Measurements from ENCODE around the gene MAGEA9.
"Not testable (repeated sequence)": the region's sequence is repeated elsewhere in the genome, so short reads cannot be mapped to it uniquely, and the experiment has no call there.

Gene MAGEA9, protein sequence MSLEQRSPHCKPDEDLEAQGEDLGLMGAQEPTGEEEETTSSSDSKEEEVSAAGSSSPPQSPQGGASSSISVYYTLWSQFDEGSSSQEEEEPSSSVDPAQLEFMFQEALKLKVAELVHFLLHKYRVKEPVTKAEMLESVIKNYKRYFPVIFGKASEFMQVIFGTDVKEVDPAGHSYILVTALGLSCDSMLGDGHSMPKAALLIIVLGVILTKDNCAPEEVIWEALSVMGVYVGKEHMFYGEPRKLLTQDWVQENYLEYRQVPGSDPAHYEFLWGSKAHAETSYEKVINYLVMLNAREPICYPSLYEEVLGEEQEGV

DNA sequence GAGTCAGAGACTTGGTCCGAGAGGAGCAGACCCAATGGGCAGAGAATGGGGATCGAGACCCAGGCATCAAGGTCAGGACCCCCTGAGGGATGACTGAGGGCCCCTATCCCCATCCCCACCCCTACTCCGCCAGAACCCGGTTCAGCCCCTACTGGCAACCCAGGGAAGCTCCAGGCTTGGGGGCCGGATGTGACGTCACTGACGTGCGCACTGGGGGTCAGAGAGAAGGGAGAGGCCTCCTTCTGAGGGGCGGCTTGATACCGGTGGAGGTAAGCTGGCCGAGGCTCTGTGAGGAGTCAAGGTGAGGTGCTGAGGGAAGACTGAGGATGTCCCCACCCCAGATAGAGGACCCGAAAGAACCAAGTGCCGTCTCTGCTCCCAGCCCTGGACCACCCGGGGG lies at the start of gene MAGEA9:
Gene MAGEA9 (plus strand): TSS at position 204 of the 400 bp plus-strand sequence. CDS start 4,281 bp downstream, outside the sequence.
- no CpG with 5 or more reads among the region's 14 CpGs for WGBS (ENCODE audit: insufficient coverage, insufficient read length)
- H3K9me3 ChIP-seq (ENCODE audit: control insufficient read depth, insufficient read depth, low read length); H3K4me1 ChIP-seq (ENCODE audit: control insufficient read depth, insufficient read depth, low read length); DNase-seq (ENCODE audit: low read depth, low spot score); H3K27ac ChIP-seq (ENCODE audit: low read length); H3K36me3 ChIP-seq (ENCODE audit: control insufficient read depth, insufficient read depth, low read length); H3K27me3 ChIP-seq (ENCODE audit: control insufficient read depth, insufficient read depth, low read length); H3K4me3 ChIP-seq (ENCODE audit: low read length): not testable (repeated sequence)

- not testable (repeated sequence) for H3K27me3 ChIP-seq (ENCODE audit: control insufficient read depth, insufficient read depth, low read length); H3K27ac ChIP-seq (ENCODE audit: low read length); H3K9me3 ChIP-seq (ENCODE audit: control insufficient read depth, insufficient read depth, low read length); DNase-seq (ENCODE audit: low read depth, low spot score); H3K36me3 ChIP-seq (ENCODE audit: control insufficient read depth, insufficient read depth, low read length); H3K4me1 ChIP-seq (ENCODE audit: control insufficient read depth, insufficient read depth, low read length); H3K4me3 ChIP-seq (ENCODE audit: low read length)
- no CpG with 5 or more reads among the region's 6 CpGs for WGBS (ENCODE audit: insufficient coverage, insufficient read length)
Measured at GRCh38 chrX:149742269-149742668, 39.5 kb upstream of the MAGEA9 start.

GRCh38 chrX:149746390-149747007 lies 35.2 kb upstream of the MAGEA9 start:
- not testable (repeated sequence) for DNase-seq (ENCODE audit: low read depth, low spot score); H3K27me3 ChIP-seq (ENCODE audit: control insufficient read depth, insufficient read depth, low read length); H3K27ac ChIP-seq (ENCODE audit: low read length); H3K36me3 ChIP-seq (ENCODE audit: control insufficient read depth, insufficient read depth, low read length); H3K4me3 ChIP-seq (ENCODE audit: low read length); H3K9me3 ChIP-seq (ENCODE audit: control insufficient read depth, insufficient read depth, low read length); H3K4me1 ChIP-seq (ENCODE audit: control insufficient read depth, insufficient read depth, low read length)
- no CpG with 5 or more reads among the region's 6 CpGs for WGBS (ENCODE audit: insufficient coverage, insufficient read length)

GRCh38 chrX:149757206-149758067 lies 24.3 kb upstream of the MAGEA9 start:
- WGBS (ENCODE audit: insufficient coverage, insufficient read length), result no CpG with 5 or more reads among the region's 8 CpGs
- Histone ChIP-seq H3K4me1 (ENCODE audit: control insufficient read depth, insufficient read depth, low read length) (no peaks in the 10 kb centered on the region), H3K9me3 (ENCODE audit: control insufficient read depth, insufficient read depth, low read length) (no peaks in the 10 kb centered on the region)

GRCh38 chrX:149758068-149758714 lies 23.5 kb upstream of the MAGEA9 start:
- H3K27ac ChIP-seq (ENCODE audit: low read length), result no peak overlapping the region
- DNase-seq (ENCODE audit: low read depth, low spot score), result no peak
- no CpG with 5 or more reads among the region's 18 CpGs for WGBS (ENCODE audit: insufficient coverage, insufficient read length)

More at GRCh38 chrX:149757206-149758067, 24.3 kb upstream of the MAGEA9 start:
- H3K27ac ChIP-seq (ENCODE audit: low read length), result no peak overlapping the region
- no peaks in the 10 kb centered on the region for H3K36me3 ChIP-seq (ENCODE audit: control insufficient read depth, insufficient read depth, low read length)
- no peak overlapping the region for H3K4me3 ChIP-seq (ENCODE audit: low read length)
- no peaks in the 10 kb centered on the region for H3K27me3 ChIP-seq (ENCODE audit: control insufficient read depth, insufficient read depth, low read length)
- DNase-seq (ENCODE audit: low read depth, low spot score), result no peak

GRCh38 chrX:149758715-149759078 lies 23.0 kb upstream of the MAGEA9 start:
- not testable (repeated sequence) for H3K4me3 ChIP-seq (ENCODE audit: low read length); H3K4me1 ChIP-seq (ENCODE audit: control insufficient read depth, insufficient read depth, low read length); H3K36me3 ChIP-seq (ENCODE audit: control insufficient read depth, insufficient read depth, low read length); H3K27me3 ChIP-seq (ENCODE audit: control insufficient read depth, insufficient read depth, low read length); H3K27ac ChIP-seq (ENCODE audit: low read length); DNase-seq (ENCODE audit: low read depth, low spot score); H3K9me3 ChIP-seq (ENCODE audit: control insufficient read depth, insufficient read depth, low read length)
- no CpG with 5 or more reads among the region's 17 CpGs for WGBS (ENCODE audit: insufficient coverage, insufficient read length)

More at GRCh38 chrX:149758068-149758714, 23.5 kb upstream of the MAGEA9 start:
- no peaks in the 10 kb centered on the region for H3K36me3 ChIP-seq (ENCODE audit: control insufficient read depth, insufficient read depth, low read length)
- H3K27me3 ChIP-seq (ENCODE audit: control insufficient read depth, insufficient read depth, low read length), result no peaks in the 10 kb centered on the region
- no peak overlapping the region for H3K4me3 ChIP-seq (ENCODE audit: low read length)
- no peaks in the 10 kb centered on the region for H3K9me3 ChIP-seq (ENCODE audit: control insufficient read depth, insufficient read depth, low read length)
- H3K4me1 ChIP-seq (ENCODE audit: control insufficient read depth, insufficient read depth, low read length), result no peaks in the 10 kb centered on the region

DNA sequence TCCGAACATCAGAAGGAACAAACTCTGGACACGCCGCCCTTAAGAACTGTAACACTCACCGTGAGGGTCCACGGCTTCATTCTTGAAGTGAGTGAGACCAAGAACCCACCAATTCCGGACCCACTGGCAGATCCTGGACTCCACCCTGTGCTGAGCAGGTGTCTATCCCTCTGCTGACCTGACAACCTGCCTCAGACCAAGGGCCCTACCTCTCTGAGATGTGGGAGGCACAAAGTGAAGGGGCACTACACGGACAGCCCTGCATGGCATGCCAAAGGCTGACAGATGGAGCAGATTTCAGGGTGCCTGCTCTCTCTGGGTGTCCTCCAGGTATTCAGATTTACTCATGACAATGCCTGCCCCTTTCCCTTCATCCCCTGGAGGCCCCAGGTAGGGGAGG lies 21.9 kb upstream of the MAGEA9 start:
- Histone ChIP-seq H3K9me3 (ENCODE audit: control insufficient read depth, insufficient read depth, low read length) (no peaks in the 10 kb centered on the region), H3K4me3 (ENCODE audit: low read length) (no peak overlapping the region), H3K27ac (ENCODE audit: low read length) (no peak overlapping the region), H3K36me3 (ENCODE audit: control insufficient read depth, insufficient read depth, low read length) (no peaks in the 10 kb centered on the region), H3K4me1 (ENCODE audit: control insufficient read depth, insufficient read depth, low read length) (no peaks in the 10 kb centered on the region), H3K27me3 (ENCODE audit: control insufficient read depth, insufficient read depth, low read length) (no peaks in the 10 kb centered on the region)
- no CpG with 5 or more reads among the region's 7 CpGs for WGBS (ENCODE audit: insufficient coverage, insufficient read length)
- DNase-seq (ENCODE audit: low read depth, low spot score), result no peak

DNA sequence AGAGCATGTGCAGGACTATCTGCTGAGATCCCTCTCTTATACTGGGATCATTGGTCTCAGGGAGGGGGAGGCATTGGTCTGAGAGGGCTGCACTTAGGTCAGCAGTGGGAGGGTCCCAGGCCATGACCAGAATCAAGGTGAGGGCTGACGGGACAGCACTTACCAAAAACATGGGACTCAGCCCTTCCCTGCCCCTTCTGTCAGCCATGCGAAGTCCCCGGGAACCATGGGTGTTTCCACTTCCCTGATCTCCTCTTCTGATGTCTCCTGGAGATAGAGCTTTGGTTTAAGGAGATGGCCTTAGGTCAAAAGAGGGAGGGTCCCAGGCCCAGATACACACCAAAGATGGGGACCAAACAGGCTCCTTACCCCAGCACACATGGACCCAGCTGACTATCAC lies 20.8 kb upstream of the MAGEA9 start:
- H3K36me3 ChIP-seq (ENCODE audit: control insufficient read depth, insufficient read depth, low read length), result no peaks in the 10 kb centered on the region
- no peaks in the 10 kb centered on the region for H3K9me3 ChIP-seq (ENCODE audit: control insufficient read depth, insufficient read depth, low read length)
- no peak overlapping the region for H3K27ac ChIP-seq (ENCODE audit: low read length)
- DNase-seq (ENCODE audit: low read depth, low spot score), result no peak
- no peak overlapping the region for H3K4me3 ChIP-seq (ENCODE audit: low read length)
- H3K4me1 ChIP-seq (ENCODE audit: control insufficient read depth, insufficient read depth, low read length), result no peaks in the 10 kb centered on the region
- WGBS (ENCODE audit: insufficient coverage, insufficient read length), result no CpG with 5 or more reads among the region's 3 CpGs
- no peaks in the 10 kb centered on the region for H3K27me3 ChIP-seq (ENCODE audit: control insufficient read depth, insufficient read depth, low read length)

GRCh38 chrX:149761858-149762674 lies 19.7 kb upstream of the MAGEA9 start:
- no CpG with 5 or more reads among the region's 22 CpGs for WGBS (ENCODE audit: insufficient coverage, insufficient read length)
- H3K36me3 ChIP-seq (ENCODE audit: control insufficient read depth, insufficient read depth, low read length); DNase-seq (ENCODE audit: low read depth, low spot score); H3K27me3 ChIP-seq (ENCODE audit: control insufficient read depth, insufficient read depth, low read length); H3K9me3 ChIP-seq (ENCODE audit: control insufficient read depth, insufficient read depth, low read length); H3K4me1 ChIP-seq (ENCODE audit: control insufficient read depth, insufficient read depth, low read length); H3K27ac ChIP-seq (ENCODE audit: low read length); H3K4me3 ChIP-seq (ENCODE audit: low read length): not testable (repeated sequence)

Data from iPS DF 6.9 (cell line).